ENCODE results near the gene CACNB4.
"Not testable (repeated sequence)": the region's sequence is repeated elsewhere in the genome, so short reads cannot be mapped to it uniquely, and the experiment has no call there.

Gene CACNB4

GRCh38 chr2:152098496-152099366, at the start of gene CACNB4:
Gene CACNB4, minus strand, starts transcription at chr2:152099044.
- DNase-seq (ENCODE audit: low spot score), result no peak

- no peak for DNase-seq (ENCODE audit: low spot score)
Measured at GRCh38 chr2:152134488-152135280, 35.8 kb upstream of the CACNB4 start.

- DNase-seq (ENCODE audit: low spot score), result no peak
Measured at GRCh38 chr2:152132306-152132705, 33.5 kb upstream of the CACNB4 start.

GRCh38 chr2:152127628-152128027, 28.8 kb upstream of the CACNB4 start:
- DNase-seq (ENCODE audit: low spot score), result no peak

GRCh38 chr2:152126664-152127063, 27.8 kb upstream of the CACNB4 start:
- DNase-seq (ENCODE audit: low spot score), result no peak

GRCh38 chr2:152122161-152122560, 23.3 kb upstream of the CACNB4 start:
- no peak for DNase-seq (ENCODE audit: low spot score)

GRCh38 chr2:152120430-152120829, 21.6 kb upstream of the CACNB4 start:
- no peak for DNase-seq (ENCODE audit: low spot score)

- DNase-seq (ENCODE audit: low spot score), result no peak
Measured at GRCh38 chr2:152115952-152116351, 17.1 kb upstream of the CACNB4 start.

GRCh38 chr2:152114366-152114765, 15.5 kb upstream of the CACNB4 start:
- no peak for DNase-seq (ENCODE audit: low spot score)

- not testable (repeated sequence) for DNase-seq (ENCODE audit: low spot score)
Measured at GRCh38 chr2:152107140-152107539, 8.3 kb upstream of the CACNB4 start.

- DNase-seq (ENCODE audit: low spot score), result no peak
Measured at GRCh38 chr2:152106464-152106863, 7.6 kb upstream of the CACNB4 start.

- no peak for DNase-seq (ENCODE audit: low spot score)
Measured at GRCh38 chr2:152103271-152103670, 4.4 kb upstream of the CACNB4 start.

GRCh38 chr2:152100961-152101360, 2.1 kb upstream of the CACNB4 start:
- DNase-seq (ENCODE audit: low spot score), result no peak

GRCh38 chr2:152099367-152100050, 665 bp upstream of the CACNB4 start:
- DNase-seq (ENCODE audit: low spot score), result no peak

GRCh38 chr2:152097801-152098495, 896 bp downstream of the CACNB4 start:
- DNase-seq (ENCODE audit: low spot score), result no peak

- DNase-seq (ENCODE audit: low spot score), result no peak
Measured at GRCh38 chr2:152097290-152097800, 1.5 kb downstream of the CACNB4 start.

- DNase-seq (ENCODE audit: low spot score), result no peak
Measured at GRCh38 chr2:152095146-152095545, 3.7 kb downstream of the CACNB4 start.

- DNase-seq (ENCODE audit: low spot score), result no peak
Measured at GRCh38 chr2:152094014-152094413, 4.8 kb downstream of the CACNB4 start.

- no peak for DNase-seq (ENCODE audit: low spot score)
Measured at GRCh38 chr2:152093464-152093863, 5.4 kb downstream of the CACNB4 start.

- DNase-seq (ENCODE audit: low spot score), result no peak
Measured at GRCh38 chr2:152092095-152092494, 6.7 kb downstream of the CACNB4 start.

GRCh38 chr2:152090726-152091125, 8.1 kb downstream of the CACNB4 start:
- DNase-seq (ENCODE audit: low spot score), result not testable (repeated sequence)

- DNase-seq (ENCODE audit: low spot score), result no peak
Measured at GRCh38 chr2:152089238-152089637, 9.6 kb downstream of the CACNB4 start.

Measured in CD4-positive, alpha-beta T cell treated with Interleukin-6 at 100 ng/mL for 8 hours (primary cell).